ENCODE measurements around the gene CFAP299.

Gene CFAP299

DNA sequence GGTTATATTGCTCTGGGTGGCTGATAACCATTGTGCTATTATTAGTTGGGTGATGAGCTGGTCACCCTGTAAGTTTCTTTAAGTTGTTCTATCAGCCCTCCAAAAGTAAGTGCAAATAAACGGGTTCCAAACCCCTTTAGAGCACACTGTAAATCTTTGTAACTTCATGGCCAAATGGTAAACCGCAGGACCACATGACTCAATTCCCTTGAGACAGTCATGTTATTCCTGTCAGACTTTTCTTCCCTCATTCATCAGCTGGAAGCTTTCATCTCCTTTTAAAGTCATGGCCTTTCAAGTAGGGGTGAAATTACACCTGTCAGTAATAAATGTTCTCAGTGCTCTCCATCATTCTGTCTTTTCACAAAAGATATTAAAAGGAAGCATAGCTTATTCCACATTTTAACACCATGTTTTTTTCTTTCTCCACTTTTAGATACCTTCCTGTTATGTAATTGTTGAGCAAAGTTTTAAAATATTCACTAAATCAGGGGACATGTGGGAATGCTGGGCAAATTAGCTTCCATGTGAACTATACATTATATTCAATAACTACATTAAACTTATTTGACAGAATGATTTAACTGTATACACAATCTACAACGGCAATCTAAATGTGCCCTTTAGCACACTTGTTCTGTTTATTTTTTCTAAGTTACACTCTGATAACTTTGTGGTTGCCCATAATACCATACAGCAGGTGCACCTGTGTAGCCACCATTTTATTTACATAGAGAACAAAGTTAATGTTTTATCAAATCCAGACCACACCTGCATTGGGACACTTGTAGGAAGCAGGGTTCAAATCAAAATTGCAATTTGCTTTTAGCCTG lies 275.5 kb downstream of the CFAP299 start:
- TF ChIP-seq, protein P1, sequence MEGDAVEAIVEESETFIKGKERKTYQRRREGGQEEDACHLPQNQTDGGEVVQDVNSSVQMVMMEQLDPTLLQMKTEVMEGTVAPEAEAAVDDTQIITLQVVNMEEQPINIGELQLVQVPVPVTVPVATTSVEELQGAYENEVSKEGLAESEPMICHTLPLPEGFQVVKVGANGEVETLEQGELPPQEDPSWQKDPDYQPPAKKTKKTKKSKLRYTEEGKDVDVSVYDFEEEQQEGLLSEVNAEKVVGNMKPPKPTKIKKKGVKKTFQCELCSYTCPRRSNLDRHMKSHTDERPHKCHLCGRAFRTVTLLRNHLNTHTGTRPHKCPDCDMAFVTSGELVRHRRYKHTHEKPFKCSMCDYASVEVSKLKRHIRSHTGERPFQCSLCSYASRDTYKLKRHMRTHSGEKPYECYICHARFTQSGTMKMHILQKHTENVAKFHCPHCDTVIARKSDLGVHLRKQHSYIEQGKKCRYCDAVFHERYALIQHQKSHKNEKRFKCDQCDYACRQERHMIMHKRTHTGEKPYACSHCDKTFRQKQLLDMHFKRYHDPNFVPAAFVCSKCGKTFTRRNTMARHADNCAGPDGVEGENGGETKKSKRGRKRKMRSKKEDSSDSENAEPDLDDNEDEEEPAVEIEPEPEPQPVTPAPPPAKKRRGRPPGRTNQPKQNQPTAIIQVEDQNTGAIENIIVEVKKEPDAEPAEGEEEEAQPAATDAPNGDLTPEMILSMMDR (conservative IDR thresholded peaks at IDR 0.05; ENCODE audit: control insufficient read depth, insufficient read depth, low read depth, low read length): no peak
- DNase-seq (ENCODE audit: low read depth): peak; percentile 69
- no peak overlapping the region for H3K4me3 ChIP-seq (ENCODE audit: control insufficient read depth, low read depth, low read length)

- no peak for DNase-seq (ENCODE audit: low read depth)
- TF ChIP-seq, protein P1 (conservative IDR thresholded peaks at IDR 0.05; ENCODE audit: control insufficient read depth, insufficient read depth, low read depth, low read length): no peak
- no peak overlapping the region for H3K4me3 ChIP-seq (ENCODE audit: control insufficient read depth, low read depth, low read length)
Observed at GRCh38 chr4:80611678-80611979, 276.1 kb downstream of the CFAP299 start.

DNA sequence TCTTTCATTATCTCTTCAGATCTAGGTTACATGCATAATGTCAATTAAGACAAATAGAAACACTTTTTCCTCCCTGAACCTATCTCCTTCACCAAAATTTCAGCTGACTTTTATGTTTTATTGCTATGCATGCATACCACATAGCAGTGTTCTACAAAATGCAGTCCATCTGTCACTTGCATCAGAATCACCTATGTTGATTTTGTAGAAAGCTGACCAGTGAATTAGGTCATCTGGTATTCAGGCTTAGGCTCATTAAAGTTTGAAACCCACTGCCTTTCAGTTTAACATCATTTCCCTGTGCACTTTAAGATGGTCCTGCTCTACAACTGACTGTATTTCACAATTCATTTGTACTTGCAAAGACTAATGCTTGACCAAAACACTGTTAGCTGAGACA lies 277.9 kb downstream of the CFAP299 start:
- H3K4me3 ChIP-seq (ENCODE audit: control insufficient read depth, low read depth, low read length): no peak overlapping the region
- TF ChIP-seq, protein P1 (conservative IDR thresholded peaks at IDR 0.05; ENCODE audit: control insufficient read depth, insufficient read depth, low read depth, low read length): no peak
- no peak for DNase-seq (ENCODE audit: low read depth)

DNA sequence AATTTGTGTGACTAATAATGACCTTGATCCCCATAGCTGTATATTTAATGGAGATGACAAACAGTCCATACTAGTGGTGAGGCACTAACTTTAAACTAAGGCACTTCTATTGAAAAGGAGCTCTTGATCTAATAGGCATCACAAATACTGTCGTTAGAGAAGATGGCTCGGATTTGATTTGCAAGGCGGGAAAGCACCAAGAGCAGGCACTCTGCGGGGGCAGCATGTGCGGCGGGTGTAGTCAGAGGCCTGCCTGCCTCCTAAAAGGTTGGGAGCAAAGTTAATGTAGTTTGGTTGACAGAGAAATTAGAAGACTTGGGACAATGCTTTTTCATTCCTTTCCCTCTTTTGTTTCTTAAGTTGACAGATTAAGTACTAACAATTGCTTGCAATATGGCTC lies 278.8 kb downstream of the CFAP299 start:
- TF ChIP-seq, protein P1 (conservative IDR thresholded peaks at IDR 0.05; ENCODE audit: control insufficient read depth, insufficient read depth, low read depth, low read length): no peak
- H3K4me3 ChIP-seq (ENCODE audit: control insufficient read depth, low read depth, low read length): no peak overlapping the region
- DNase-seq (ENCODE audit: low read depth): no peak

- no peak overlapping the region for H3K4me3 ChIP-seq (ENCODE audit: control insufficient read depth, low read depth, low read length)
- TF ChIP-seq, protein P1 (conservative IDR thresholded peaks at IDR 0.05; ENCODE audit: control insufficient read depth, insufficient read depth, low read depth, low read length): no peak
- no peak for DNase-seq (ENCODE audit: low read depth)
Observed at GRCh38 chr4:80615099-80615498, 279.6 kb downstream of the CFAP299 start.

GRCh38 chr4:80619070-80619674 lies 283.6 kb downstream of the CFAP299 start:
- peak; percentile 17 for DNase-seq (ENCODE audit: low read depth)
- no peak overlapping the region for H3K4me3 ChIP-seq (ENCODE audit: control insufficient read depth, low read depth, low read length)
- TF ChIP-seq, protein P1 (conservative IDR thresholded peaks at IDR 0.05; ENCODE audit: control insufficient read depth, insufficient read depth, low read depth, low read length): peak; percentile 31

Measured in fibroblast of mammary gland (primary cell).